CD4-positive, alpha-beta T cell treated with Interleukin-10 for 1 hour (primary cell): Measurements from ENCODE around the gene PPP6R3.

Experiments
- DNase-seq: peaks from one replicate; pipeline ENCODE4 v3.0.0-alpha.2; 2020

Gene PPP6R3

GRCh38 chr11:68498903-68499883 lies 38.6 kb downstream of the PPP6R3 start:
- DNase-seq, result no peak

- DNase-seq, result no peak
These were observed 39.7 kb downstream of the PPP6R3 start for GRCh38 chr11:68500206-68500605.

GRCh38 chr11:68501813-68502212 lies 41.3 kb downstream of the PPP6R3 start:
- DNase-seq, result no peak

- no peak for DNase-seq
These were observed 42.7 kb downstream of the PPP6R3 start for GRCh38 chr11:68503251-68503687.

GRCh38 chr11:68503792-68504191 lies 43.2 kb downstream of the PPP6R3 start:
- DNase-seq, result no peak

- no peak for DNase-seq
These were observed 44.0 kb downstream of the PPP6R3 start for GRCh38 chr11:68504432-68505066.

GRCh38 chr11:68505596-68505995 lies 45.0 kb downstream of the PPP6R3 start:
- DNase-seq, result no peak

GRCh38 chr11:68506908-68507307 lies 46.4 kb downstream of the PPP6R3 start:
- DNase-seq, result no peak

GRCh38 chr11:68508425-68508824 lies 47.9 kb downstream of the PPP6R3 start:
- no peak for DNase-seq

GRCh38 chr11:68509066-68509465 lies 48.5 kb downstream of the PPP6R3 start:
- no peak for DNase-seq

- no peak for DNase-seq
These were observed 53.5 kb downstream of the PPP6R3 start for GRCh38 chr11:68513930-68514487.

GRCh38 chr11:68517121-68517741 lies 56.7 kb downstream of the PPP6R3 start:
- DNase-seq, result no peak

- no peak for DNase-seq
These were observed 57.6 kb downstream of the PPP6R3 start for GRCh38 chr11:68518191-68518590.

GRCh38 chr11:68521969-68522652 lies 61.6 kb downstream of the PPP6R3 start:
- no peak for DNase-seq

GRCh38 chr11:68523033-68523432 lies 62.5 kb downstream of the PPP6R3 start:
- DNase-seq, result no peak

- DNase-seq, result no peak
These were observed 63.2 kb downstream of the PPP6R3 start for GRCh38 chr11:68523743-68524142.

GRCh38 chr11:68524213-68524612 lies 63.7 kb downstream of the PPP6R3 start:
- no peak for DNase-seq

- DNase-seq, result no peak
These were observed 64.1 kb downstream of the PPP6R3 start for GRCh38 chr11:68524681-68525080.

GRCh38 chr11:68525336-68525735 lies 64.8 kb downstream of the PPP6R3 start:
- no peak for DNase-seq

GRCh38 chr11:68525930-68526329 lies 65.4 kb downstream of the PPP6R3 start:
- DNase-seq, result no peak

GRCh38 chr11:68527585-68527984 lies 67.0 kb downstream of the PPP6R3 start:
- DNase-seq, result no peak

GRCh38 chr11:68528630-68529029 lies 68.1 kb downstream of the PPP6R3 start:
- peak; percentile 23 for DNase-seq
